ENCODE results near the gene VAV2.
"Not testable (repeated sequence)": the region's sequence is repeated elsewhere in the genome, so short reads cannot be mapped to it uniquely, and the experiment has no call there.

The VAV2 gene

DNA sequence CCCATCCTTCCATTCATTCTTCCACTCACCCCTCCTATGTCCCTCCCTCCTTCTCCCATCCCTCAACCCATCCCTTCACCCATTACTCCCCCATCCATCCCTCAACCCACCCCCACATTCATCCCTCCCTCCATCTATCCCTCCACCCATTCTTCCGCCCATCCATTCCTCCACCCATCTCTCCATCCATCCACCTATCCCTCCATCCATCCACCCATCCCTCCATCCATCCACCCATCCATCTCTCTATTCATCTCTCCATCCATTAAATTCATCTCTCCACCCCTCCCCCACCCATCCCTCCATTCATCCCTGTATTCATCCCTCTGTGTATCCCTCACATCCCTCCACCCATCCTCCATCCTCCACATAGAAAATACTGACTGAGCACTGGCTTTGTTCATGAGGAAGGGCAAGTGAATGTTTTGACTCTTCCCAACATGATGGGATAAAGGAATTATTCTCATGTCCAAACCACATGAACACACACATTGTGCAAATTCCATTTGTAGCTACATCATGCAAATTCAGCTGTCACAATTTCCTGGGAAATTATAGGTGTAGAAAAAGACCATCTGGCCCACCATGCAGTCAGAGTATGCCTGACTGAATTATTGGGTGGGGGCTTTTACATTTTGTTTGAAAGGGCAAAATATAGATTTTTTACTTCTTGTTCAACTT, 6.9 kb upstream of the VAV2 start:
- no peak for DNase-seq (ENCODE audit: low spot score)

DNA sequence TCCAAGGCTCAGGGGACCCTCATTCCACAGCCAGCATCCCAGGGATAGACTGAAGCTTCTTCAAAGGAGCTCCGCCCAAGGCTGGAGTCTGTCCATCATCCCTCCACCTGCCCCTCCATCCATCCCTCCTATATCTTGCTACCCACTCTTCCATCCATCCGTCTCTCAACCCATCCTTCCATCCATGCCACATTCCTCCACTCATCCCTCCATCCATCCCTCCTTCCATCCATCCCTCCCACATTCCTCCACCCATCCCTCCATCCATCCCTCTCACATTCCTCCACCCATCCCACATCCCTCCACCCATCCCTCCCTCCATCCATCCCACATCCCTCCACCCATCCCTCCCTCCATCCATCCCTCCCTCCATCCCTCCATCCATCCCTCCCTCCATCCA, 5.5 kb upstream of the VAV2 start:
- DNase-seq (ENCODE audit: low spot score) = no peak

DNA sequence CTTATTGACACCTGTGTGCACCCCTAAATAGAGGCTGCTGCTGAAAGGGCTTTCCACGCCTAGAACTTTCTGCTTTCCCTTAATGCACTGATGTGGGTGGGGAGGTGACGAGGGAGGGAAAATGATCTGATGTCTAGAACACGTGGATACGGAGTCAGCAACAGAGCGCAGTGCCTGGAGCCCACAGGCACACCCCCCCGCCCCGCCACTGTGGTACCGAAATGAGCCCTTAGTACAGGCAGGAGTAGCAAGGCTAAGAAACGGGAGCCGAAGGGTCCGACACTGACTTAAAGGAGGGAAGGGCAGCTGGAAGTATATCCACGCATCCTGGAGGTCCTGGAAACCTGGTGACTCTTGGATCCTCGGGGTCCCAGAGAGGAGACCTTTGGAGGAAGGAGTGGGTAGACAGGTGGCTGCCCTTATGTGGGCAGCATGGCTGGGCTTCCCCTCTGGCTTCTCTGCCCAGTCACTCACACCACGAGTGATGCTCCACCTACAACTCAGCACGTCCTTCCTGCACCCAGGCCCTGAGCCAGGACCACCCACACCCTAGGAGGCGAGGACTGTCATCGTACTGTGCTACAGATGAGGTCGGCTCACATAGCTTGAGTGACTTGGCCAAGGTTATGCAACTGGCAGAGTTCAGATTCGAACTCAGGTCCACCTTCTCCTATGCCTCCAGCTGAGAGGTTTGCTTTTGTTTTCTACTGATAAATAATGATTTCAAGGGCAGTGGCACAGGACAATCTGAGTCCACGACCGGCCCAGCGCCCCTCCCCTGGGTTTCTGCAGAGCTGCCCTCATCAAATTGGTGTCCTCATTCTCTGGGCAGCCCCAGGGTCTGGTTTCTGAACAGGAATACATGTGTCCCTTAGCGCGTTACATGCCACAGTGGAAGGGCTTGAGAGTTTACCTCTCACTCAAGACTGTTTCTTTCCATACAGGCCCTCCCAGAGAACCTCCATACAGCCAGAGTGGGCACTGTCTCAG, 4.7 kb upstream of the VAV2 start:
- no peak for DNase-seq (ENCODE audit: low spot score)

DNA sequence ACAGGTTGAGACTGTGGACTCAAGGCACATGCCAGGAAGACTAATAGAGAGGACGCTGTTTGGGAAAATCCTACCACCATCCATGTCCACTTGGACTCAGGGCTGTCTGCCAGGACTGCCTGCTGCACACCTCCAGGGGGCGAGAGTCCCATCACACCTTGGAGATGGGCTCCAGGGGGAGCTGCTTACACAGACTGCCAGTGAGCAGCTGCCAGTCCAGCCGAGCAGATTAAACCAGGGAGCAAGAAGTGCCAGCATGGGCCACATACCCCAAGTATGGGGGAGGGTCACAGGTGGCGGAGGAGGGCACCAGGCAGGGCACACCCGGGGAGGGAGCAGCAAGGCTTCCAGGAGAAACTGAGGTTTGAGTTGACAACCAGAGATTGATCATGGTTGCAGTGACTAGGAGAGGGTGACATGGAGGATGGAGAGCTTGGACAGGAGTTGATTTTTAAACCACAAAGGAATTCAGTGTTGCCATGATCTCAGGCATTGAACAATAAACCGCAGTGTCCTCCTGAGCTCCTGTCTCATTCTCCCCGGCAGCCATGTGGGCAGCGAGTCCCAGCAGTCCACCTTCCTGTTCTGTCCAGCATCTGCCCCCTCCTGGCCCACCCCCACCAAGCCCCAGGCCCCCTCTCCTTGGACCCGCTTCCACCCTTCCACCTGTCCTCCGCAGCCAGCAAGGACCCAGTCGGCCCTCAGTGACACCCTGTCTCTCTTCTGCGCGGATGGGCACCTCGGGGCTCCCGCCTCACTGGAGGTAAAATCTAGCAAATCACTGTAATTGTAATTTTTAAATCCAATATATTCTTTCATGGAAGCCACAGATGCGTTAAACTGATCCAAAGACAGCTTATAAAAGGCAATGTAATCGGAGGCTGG, 3.1 kb upstream of the VAV2 start:
- peak; percentile 57 for DNase-seq (ENCODE audit: low spot score)

DNA sequence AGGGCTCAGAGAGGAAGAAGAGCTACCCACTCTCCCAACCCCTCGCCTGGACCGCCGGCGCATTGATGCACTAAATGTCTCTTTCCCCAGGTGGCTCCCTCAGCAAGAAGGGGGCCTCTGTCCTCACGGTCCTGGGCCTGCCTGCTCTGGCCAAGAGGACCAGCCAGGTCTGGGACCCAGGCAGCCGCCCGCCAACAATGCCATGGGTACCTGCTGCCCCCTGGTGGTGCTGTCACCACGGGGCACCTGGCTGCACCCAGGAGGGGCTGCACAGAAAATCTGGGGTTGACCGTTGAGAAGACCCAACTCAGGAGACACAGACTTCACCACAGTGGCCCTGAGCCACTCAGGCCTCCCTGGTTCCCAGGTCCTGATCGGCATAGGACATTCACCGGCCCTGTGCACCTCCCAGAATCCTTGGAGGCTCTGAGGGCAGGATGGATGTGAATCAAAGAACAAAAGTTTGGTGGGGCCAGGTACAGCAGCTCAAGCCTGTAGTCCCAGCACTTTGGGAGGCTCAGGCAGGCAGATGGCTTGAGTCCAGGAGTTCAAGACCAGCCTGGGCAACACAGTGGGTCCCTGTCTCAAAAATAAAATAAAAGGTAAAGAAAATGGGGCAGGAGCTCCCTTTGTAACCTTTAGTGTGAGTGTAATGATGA, 2.4 kb upstream of the VAV2 start:
- peak; percentile 80 for DNase-seq (ENCODE audit: low spot score)

DNA sequence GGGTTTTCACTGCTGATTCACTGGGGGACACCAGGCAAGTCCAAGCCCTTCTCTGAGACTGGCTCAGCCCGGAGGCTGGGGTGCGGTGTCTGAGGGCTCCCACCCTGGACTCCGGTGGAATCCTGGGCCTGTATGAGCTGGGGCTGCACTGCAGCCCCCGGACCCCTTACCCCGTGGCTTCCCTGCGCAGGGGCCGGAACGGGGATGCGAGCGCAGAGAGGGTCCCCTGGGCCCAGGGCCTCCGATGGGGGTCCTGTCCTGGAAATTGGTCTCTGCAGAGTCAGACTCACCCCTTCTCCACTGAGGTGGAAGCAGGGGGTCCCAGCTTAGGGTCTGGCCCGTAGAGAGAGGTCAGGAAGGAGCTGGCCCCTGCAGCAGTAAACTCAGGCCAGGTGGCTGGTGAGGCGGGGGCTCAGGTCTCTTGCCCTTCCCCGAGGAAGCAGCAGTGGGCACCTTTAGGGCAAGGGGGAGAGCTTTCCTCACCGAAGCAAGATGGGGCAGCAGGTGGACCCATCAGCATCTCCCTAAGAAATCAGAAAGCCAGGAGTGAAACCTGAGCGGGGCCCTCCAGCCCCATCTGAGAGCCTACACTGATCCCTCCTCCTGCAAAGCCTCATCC, 1.6 kb upstream of the VAV2 start:
- no peak for DNase-seq (ENCODE audit: low spot score)

DNA sequence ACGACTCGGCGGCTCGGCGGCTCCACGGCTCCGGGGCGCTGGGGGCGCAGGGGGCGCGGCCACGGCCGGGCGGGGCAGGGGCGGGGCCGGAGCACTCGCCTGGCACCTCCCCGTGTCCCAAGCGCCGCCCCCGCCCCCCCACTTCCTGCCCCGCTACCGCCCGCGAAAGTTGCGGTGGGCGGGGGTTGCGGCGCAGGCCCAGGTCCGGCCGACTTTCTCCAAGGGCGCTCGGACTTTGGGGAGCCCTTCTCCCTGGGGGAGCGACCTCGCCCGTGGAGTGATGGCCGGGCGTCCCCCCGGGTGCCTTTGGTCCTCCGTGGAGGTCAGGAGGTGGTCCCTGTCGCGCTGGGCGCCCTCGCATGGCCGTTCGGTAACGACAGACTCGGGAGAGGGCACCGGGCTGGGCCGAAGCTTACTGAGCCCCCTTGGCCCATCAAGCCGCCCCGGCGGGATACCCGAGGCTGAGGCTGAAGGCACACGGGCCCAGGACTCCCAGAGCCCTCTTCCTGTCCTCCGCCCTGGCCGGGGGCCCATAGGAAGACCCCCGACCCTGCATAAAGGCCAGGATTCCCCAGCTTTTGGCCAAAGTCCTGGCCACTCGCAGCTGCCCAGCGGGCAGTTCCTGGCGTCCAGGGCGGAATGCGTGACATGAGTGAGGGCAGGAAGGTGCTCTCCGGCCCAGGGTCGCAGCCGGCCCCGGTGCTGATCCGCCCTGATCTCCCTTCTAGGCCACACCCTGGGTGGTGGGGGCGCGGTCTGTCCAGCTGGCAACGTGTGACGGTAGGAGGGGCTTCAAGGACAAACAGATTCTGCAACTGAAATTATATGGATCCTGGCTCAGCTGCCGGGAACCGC, 883 bp upstream of the VAV2 start:
- DNase-seq (ENCODE audit: low spot score) = peak; percentile 73

DNA sequence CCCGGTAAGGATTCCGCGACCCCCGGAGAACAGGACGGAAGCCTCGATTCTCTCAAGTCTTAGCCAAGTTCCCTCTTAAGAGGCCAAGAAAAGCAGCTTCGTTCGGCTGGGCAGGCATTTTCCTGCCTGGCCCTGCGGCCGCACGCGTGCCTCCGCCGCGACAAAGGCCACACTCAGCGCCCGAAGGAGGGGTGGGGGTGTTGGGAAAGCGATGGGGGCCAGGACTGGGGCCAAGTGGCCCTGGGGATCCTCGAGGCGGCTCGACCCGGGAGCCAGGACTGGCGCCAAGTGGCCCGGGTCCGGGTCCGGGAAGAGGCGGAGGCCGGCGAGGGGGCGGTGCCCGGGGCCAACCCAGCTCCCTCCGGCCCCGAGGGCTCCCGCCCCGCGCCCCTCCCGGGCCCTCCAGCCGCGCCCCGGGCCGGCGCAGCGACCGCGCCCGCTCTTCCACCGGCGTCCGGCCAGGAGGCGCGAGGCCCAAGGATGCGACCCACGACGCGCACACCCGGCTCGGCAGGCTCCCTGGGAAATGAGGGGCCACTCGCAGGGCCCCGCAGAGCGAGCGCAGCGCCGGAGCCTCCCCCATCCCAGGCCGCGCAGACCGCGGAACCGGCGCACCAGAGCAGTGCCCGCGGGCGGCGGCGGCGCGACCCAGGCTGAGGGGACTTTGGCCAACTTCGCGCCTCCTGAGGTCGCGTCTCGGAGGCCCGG, 756 bp downstream of the VAV2 start:
- DNase-seq (ENCODE audit: low spot score) = no peak

DNA sequence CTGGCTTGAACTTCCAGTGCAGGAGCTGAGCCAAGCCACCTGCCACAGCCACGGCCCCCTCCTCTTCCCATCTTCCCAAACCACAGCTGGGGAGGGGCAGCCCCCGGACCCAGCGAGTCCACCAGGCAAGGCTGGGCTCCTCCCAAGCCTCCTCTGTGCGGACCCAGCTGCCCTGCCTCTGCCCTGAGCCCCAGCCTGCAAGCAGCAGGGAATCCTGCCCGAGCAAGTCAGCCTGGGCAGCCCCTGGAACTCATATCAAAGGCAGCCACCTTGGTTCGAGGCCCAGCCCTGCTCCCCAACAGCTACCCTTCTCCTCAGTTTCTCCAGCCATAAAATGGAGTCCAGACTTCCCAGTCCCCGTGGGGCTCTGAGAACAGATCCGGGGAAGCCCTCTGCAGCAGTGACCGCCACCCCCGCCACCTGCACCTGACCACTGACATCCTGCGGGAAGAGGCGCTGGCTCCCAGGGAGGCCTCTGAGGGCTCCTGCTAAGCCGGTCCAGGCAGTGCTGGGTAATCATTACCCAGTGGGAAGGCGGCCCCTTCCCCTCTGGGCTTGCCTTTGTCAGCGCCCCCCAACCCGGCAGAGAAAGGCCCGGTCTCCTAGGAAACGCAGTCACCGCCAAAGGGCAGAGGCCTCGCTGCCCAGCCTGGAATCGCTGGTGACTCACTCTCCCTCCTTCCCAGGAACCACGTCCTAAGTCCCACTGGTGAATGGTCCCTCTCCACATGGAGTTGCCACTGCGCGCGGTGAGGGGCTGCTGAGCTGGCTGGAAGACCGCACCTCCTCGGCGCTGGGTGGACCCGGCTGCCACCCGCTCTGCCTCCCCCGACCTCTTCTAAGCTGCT, 1.5 kb downstream of the VAV2 start:
- no peak for DNase-seq (ENCODE audit: low spot score)

DNA sequence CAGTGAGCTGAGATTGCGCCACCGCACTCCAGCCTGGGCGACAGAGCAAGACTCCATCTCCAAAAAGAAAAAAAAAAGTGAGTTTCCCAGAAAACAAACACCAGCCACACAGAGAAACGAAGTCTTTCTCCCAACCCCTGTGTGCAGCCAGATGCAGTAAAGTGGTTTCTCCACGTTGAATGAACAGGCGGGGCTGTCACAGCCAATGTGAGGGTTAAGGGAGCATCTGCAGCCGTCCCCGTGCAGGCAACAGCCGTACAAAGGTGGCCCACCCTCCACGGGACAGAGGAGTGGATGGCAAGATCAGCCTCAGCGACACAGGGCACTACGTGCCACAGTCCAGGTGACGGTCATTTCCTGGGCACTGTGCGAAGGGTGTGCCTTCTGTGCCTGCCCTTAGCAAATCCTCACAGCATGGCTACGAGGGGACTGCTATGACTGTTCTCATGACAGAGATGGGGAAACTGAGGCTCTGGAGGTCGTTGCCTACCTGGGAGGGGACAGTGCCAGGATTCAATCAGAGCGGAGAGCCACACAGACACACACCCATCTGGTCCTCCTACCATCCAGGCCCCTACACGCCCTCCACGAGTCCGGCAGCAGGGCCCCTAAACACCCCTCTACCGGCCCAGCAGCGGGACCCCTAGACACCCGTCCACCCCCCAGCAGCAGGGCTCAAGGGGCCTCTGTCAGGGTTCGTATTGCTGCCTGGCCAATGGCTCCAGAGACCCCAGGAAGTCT, 2.3 kb downstream of the VAV2 start:
- no peak for DNase-seq (ENCODE audit: low spot score)

DNA sequence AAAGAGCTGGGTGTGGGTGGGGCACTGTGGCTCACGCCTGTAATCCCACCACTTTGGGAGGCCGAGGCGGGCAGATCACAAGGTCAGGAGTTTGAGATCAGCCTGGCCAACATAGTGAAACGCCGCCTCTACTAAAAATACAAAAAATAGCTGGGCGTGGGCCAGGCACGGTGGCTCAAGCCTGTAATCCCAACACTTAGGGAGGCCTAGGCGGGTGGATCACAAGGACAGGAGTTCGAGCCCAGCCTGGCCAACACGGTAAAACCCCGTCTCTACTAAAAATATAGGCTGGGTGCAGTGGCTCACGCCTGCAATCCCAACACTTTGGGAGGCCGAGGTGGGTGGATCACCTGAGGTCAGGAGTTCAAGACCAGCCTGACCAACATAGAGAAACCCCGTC, 3.4 kb downstream of the VAV2 start:
- not testable (repeated sequence) for DNase-seq (ENCODE audit: low spot score)

DNA sequence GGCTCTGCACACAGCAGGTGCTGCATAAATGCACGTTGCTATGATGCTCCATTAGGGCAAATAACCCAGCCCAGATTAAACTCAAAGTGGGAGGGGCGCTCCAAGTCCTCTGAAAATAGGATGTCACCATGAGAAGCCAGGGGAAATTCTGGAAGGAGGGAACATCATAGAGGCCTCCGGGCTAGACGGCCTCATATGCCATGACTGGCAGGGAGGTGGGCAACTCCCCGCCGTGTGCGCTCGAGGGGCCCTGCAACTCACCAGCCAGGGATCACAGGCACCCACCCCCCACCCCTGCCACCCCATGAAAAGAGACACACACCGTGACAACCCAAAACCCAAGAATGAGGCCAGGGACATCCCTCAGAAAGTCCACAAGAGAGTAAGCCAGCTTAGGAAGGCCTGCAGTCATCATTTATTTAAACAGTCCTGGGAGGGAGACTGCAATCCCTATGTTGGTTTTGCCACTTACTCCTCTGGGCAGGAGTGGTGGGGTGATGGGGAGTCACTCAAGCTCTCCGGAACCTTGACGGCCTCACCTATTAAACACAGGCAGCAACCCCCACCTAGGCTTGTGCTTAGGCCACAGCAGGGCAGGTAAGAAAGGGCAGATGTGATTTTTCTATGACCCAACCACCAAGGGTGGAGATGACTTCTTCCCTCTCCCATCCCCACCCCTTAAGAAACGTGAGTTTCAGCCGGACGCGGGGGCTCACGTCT, 4.0 kb downstream of the VAV2 start:
- DNase-seq (ENCODE audit: low spot score) = no peak

DNA sequence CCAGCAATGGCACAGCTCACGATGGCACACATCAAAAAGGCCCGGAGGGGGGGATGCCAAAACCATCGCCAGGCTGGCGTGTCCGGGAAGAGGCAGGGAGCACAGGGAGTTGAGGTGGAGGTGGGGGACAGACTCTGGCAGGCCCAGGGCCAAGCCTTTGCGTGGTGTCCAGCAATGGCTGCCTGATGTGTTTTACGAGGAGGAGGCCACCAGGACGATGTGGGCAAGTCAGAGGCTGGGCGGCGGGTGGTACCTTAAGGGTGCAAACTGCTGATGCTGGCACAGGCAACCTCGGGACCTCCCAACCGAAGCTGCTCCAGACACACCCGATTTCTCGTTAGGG, 4.7 kb downstream of the VAV2 start:
- no peak for DNase-seq (ENCODE audit: low spot score)

DNA sequence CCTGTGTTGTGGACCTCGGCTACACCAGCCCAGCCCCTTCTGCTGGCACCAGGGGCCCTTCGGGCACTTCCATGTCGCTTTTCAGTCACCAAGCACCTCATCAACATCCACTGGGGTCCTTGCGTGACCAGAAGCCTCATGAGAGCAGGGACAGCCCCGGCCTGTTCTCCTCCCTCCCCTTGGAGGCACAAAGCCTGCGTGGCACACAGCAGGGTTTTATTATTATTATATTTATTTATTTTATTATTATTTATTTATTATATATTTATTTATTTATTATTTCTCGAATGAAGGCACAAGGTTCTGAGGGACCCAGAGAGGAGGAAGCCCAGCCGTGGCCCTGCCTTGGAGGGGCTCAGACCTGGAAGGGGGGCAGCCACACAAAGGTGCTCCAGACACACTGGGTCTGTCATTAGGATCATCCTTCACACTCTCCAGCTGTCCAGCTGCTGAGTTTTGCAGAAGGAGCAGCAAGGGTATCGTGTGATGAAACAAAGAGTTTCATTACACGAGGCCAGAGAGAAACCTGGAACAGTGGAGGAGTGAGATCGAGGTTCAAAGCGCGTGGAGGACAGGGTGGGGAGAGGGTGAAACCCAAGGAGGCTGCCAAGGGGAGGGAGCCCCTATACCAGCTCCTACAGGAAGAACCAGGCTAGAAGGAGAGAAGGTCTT, 5.2 kb downstream of the VAV2 start:
- DNase-seq (ENCODE audit: low spot score) = no peak

DNA sequence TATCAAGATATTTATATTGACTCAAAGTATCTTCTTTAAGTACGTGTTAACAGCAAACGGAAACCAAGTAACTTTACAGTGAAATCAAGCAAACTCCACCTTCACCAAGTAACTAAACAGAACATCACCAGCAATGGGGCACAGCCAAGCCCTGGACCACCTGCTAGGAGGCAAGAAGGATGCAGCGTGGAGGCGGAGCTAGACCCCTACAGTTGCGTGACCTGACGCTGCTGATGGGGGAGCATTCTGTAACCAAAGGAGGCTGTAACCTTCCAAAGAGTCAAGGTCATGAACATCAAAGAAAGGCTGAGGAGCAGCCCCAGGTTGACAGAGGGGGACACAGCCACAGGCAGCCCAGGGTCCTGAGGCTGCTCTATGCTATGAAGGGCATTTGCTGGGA, 6.1 kb downstream of the VAV2 start:
- DNase-seq (ENCODE audit: low spot score) = no peak

DNA sequence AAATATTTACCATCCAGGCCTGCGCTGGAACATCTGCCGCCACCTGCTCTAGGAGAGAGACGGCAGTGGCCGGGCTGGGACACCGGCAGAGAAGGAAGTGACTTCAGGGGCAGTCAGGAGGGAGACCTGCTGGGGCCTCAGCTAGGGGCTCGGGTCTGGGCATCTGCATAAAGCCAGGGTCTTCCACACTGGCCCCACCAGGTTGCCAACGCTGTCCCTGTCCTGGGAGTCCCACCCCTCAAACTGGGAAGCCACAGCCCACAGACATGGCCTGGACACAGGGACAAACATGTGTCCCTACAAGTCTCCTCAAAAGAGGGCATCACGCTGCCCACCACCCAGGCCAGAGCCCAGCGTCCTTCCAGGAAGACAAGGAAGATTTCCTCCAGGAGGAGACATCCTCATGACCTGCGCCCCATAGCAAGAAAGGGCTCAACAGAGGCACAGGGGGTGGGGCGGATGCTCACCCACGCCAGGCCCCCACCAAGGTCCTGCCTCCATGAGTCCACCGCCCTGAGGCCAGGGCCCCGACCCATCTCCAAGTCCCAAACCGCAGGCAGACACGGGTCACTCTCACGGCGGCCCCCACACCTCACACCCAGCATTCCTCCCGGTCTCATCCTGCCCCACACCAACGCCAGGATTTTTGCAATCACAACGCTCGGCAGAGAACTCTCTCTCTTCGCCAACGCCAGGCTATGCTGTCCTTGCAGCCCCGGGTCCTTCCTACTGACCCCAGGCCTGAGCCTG, 9.0 kb downstream of the VAV2 start:
- no peak for DNase-seq (ENCODE audit: low spot score)
